Mesodermal cell (in vitro differentiated cells): Measurements from ENCODE around the gene TRAPPC8.

Source experiments
- H3K27ac ChIP-seq: 2 replicates; pipeline ENCODE4 v1.7.0; 2013; ENCODE audit warnings: mild to moderate bottlenecking, low read depth, low read length, moderate library complexity; ENCODE audit not compliant: severe bottlenecking
- H3K36me3 ChIP-seq: 2 replicates; pipeline ENCODE4 v1.7.1; 2013; ENCODE audit warnings: mild to moderate bottlenecking, low read length, moderate library complexity; ENCODE audit not compliant: control insufficient read depth, insufficient read depth
- H3K4me1 ChIP-seq: one replicate; pipeline ENCODE4 v1.7.1; 2013; ENCODE audit warnings: mild to moderate bottlenecking, low read length; ENCODE audit not compliant: insufficient read depth, control insufficient read depth, poor library complexity, severe bottlenecking
- H3K4me3 ChIP-seq: 2 replicates; pipeline ENCODE4 v1.7.0; 2013; ENCODE audit warnings: low read length, control low read depth, mild to moderate bottlenecking; ENCODE audit not compliant: insufficient read depth, poor library complexity, severe bottlenecking; ENCODE audit errors: extremely low read depth
- H3K9me3 ChIP-seq: 2 replicates; pipeline ENCODE4 v1.7.1; 2013; ENCODE audit warnings: mild to moderate bottlenecking, low read length, moderate library complexity; ENCODE audit not compliant: control insufficient read depth
- WGBS, 2 experiments: methylation state at CpG; one replicate each; pipeline ENCODE4 v1.1.5; 2013; ENCODE audit warnings: missing lambda C conversion rate in 2 of 2; ENCODE audit not compliant: insufficient coverage in 2 of 2; 5-methylcytosine and 5-hydroxymethylcytosine counted together

The TRAPPC8 gene

GRCh38 chr18:31792580-31792911, 150.4 kb downstream of the TRAPPC8 start:
- Histone ChIP-seq H3K9me3 (no peaks in the 10 kb centered on the region), H3K4me3 (no peak overlapping the region), H3K36me3 (no peaks in the 10 kb centered on the region), H3K4me1 (no peaks in the 10 kb centered on the region), H3K27ac (no peak overlapping the region)
- WGBS, 2 experiments, result 88 to 93% methylated on average over 2 of the region's 2 CpGs

- H3K4me3 ChIP-seq, result no peak overlapping the region
- 100% methylated on average over 3 of the region's 6 CpGs; no CpG with 5 or more reads in 1 of the 2 experiments for WGBS, 2 experiments
- H3K36me3 ChIP-seq, result no peaks in the 10 kb centered on the region
- no peak overlapping the region for H3K27ac ChIP-seq
- H3K9me3 ChIP-seq, result no peaks in the 10 kb centered on the region
- H3K4me1 ChIP-seq, result no peaks in the 10 kb centered on the region
Observed at GRCh38 chr18:31791817-31792579, 150.9 kb downstream of the TRAPPC8 start.

- Histone ChIP-seq H3K4me1 (no peaks in the 10 kb centered on the region), H3K9me3 (no peaks in the 10 kb centered on the region), H3K4me3 (no peak overlapping the region), H3K27ac (no peak overlapping the region), H3K36me3 (no peaks in the 10 kb centered on the region)
- WGBS, 2 experiments, result 86 to 90% methylated on average over 6 to 10 of the region's 10 CpGs
Observed at GRCh38 chr18:31789409-31789808, 153.5 kb downstream of the TRAPPC8 start.

- WGBS, 2 experiments, result 83 to 100% methylated on average over 1 to 3 of the region's 3 CpGs
- Histone ChIP-seq H3K4me3 (no peak overlapping the region), H3K36me3 (no peaks in the 10 kb centered on the region), H3K9me3 (peaks cover 7% of the 10 kb centered on the region), H3K4me1 (no peaks in the 10 kb centered on the region), H3K27ac (no peak overlapping the region)
Observed at GRCh38 chr18:31783059-31783458, 159.9 kb downstream of the TRAPPC8 start.
